Right lobe of liver (tissue), 6 donors: ENCODE measurements around the gene CNGB1. TPM values are rescaled to one million over a fixed set of nuclear protein-coding genes. Genes with fewer than 3 reads are reported as not detected.

Experiments used
- ATAC-seq, 4 donors: fragments of 200-7000 bp; cut with Tn5 transposase; one replicate each; pipeline ENCODE4 v1.9.1; 2020; ENCODE audit warnings: mild to moderate bottlenecking in 4 of 4, moderate library complexity in 4 of 4
- DNase-seq, 3 donors: peaks; one replicate each; pipeline ENCODE4 v3.0.0-alpha.2; 2020
- H3K27ac ChIP-seq, 3 donors: fragments of 200-600 bp; one replicate each; pipeline ENCODE4 v1.8.0; 2022
- H3K27me3 ChIP-seq, 2 donors: fragments of 200-600 bp; one replicate each; pipeline ENCODE4 v1.8.0; 2022
- H3K36me3 ChIP-seq, 4 donors: fragments of 200-600 bp; sonication (generic) in 1 of 4; one replicate each; pipeline versions ENCODE4 v1.5.1 to v1.8.0; 2017 to 2022; ENCODE audit warnings: control low read depth in 1 of 4
- H3K4me1 ChIP-seq, 4 donors: fragments of 200-600 bp; sonication (generic) in 1 of 4; one replicate each; pipeline versions ENCODE4 v1.5.1 to v1.8.0; 2017 to 2022; ENCODE audit warnings: control low read depth in 1 of 4
- H3K4me3 ChIP-seq, 3 donors: fragments of 200-600 bp; one replicate each; pipeline ENCODE4 v1.8.0; 2022
- H3K9me3 ChIP-seq, 4 donors: fragments of 200-600 bp; sonication (generic) in 1 of 4; one replicate each; pipeline versions ENCODE4 v1.5.1 to v1.8.0; 2017 to 2022; ENCODE audit warnings: control low read depth in 1 of 4
- CTCF ChIP-seq, 4 donors: fragments of 200-600 bp in 3 of 4; fragments of 450-650 bp in 1 of 4; IDR thresholded peaks; one replicate each; pipeline versions ENCODE4 v1.5.1 to v1.8.0; 2016 to 2022; ENCODE audit warnings: antibody characterized with exemption in 4 of 4, mild to moderate bottlenecking in 2 of 4
- POLR2A ChIP-seq: fragments of 450-650 bp; IDR thresholded peaks from one replicate; pipeline ENCODE4 v1.6.1; 2017; ENCODE audit warnings: antibody characterized with exemption, mild to moderate bottlenecking
- WGBS: methylation state at CpG from one replicate; pipeline ENCODE4 v1.1.6; 2018; ENCODE audit warnings: low coverage, low lambda C conversion rate; ENCODE audit not compliant: insufficient coverage; ENCODE audit errors: missing lambda C conversion rate; 5-methylcytosine and 5-hydroxymethylcytosine counted together
- intact Hi-C, 2 donors: fragments of 100-400 bp; cut with DNase I; formaldehyde crosslinking; loops; one replicate each; pipeline versions ENCODE4 v1.11.2 to v1.14.1; 2022
- total RNA-seq, 6 experiments: library from RNA; depleted of rRNA in 2 of 6; stranded (reverse); fragments of >200 nt in 2 of 6; fragmentation: NEBNext Ultra II Directional in 3 of 6; extraction: Animal tissue kit (Norgen Biotek cat#: 25700) in 3 of 6; gene quantifications; one replicate each; pipeline versions ENCODE4 v1.1.0 to v1.2.4, GENCODE V29; 2016 to 2023
- donor health status: DM: no; HTN: yes; CAD: no.
- donor health status: DM: no; HTN: no; CAD: no.
- donor health status: DM: no; HTN: no; CAD: no.
- donor health status: DM: no; HTN: yes; CAD: no.
- donor health status: DM: no; HTN: yes; CAD: no.

CNGB1 gene
- total RNA-seq, 6 experiments from 2014 or later, result not detected

- no peaks in the 10 kb centered on the region for H3K4me1 ChIP-seq
- H3K4me3 ChIP-seq, result no peak overlapping the region
- DNase-seq (peak in 2 of 3 donors; percentile 41 to 52), ATAC-seq (peak; percentile 22 to 64 (median 49))
- TF ChIP-seq CTCF (IDR thresholded peaks at IDR 0.05), result no peak
- no peaks in the 10 kb centered on the region for H3K36me3 ChIP-seq
- no peaks in the 10 kb centered on the region for H3K27me3 ChIP-seq
- H3K9me3 ChIP-seq, result no peaks in the 10 kb centered on the region
- 45% methylated on average over 5 of the region's 12 CpGs for WGBS
- no peak overlapping the region for H3K27ac ChIP-seq
- intact Hi-C loops, result no loop called here
These were observed 15.2 kb downstream of the CNGB1 start for GRCh38 chr16:57955572-57956188.

GRCh38 chr16:57953857-57954256, 17.1 kb downstream of the CNGB1 start:
- no peak for TF ChIP-seq POLR2A
- TF ChIP-seq CTCF (IDR thresholded peaks at IDR 0.05), result no peak
- Histone ChIP-seq H3K4me1 (no peaks in the 10 kb centered on the region), H3K36me3 (no peaks in the 10 kb centered on the region), H3K27ac (no peak overlapping the region), H3K4me3 (no peak overlapping the region), H3K27me3 (no peaks in the 10 kb centered on the region), H3K9me3 (no peaks in the 10 kb centered on the region)
- intact Hi-C loops, result no loop called here
- no peak for ATAC-seq
- no peak for DNase-seq
- 86% methylated on average over 1 of the region's 1 CpG for WGBS

GRCh38 chr16:57952909-57953308, 18.0 kb downstream of the CNGB1 start:
- TF ChIP-seq CTCF (IDR thresholded peaks at IDR 0.05), result no peak
- TF ChIP-seq POLR2A, result no peak
- 18% methylated on average over 6 of the region's 9 CpGs for WGBS
- peak in 2 of 3 donors; percentile 67 for DNase-seq
- H3K27me3 ChIP-seq, result no peaks in the 10 kb centered on the region
- H3K27ac ChIP-seq, result no peak overlapping the region
- H3K9me3 ChIP-seq, result no peaks in the 10 kb centered on the region
- intact Hi-C loops, result no loop called here
- ATAC-seq, result peak; percentile 38 to 93 (median 68)
- H3K4me3 ChIP-seq, result no peak overlapping the region
- H3K36me3 ChIP-seq, result no peaks in the 10 kb centered on the region
- H3K4me1 ChIP-seq, result no peaks in the 10 kb centered on the region

- ATAC-seq (no peak), DNase-seq (peak in 1 of 3 donors; percentile 0)
- H3K4me3 ChIP-seq, result no peak overlapping the region
- H3K36me3 ChIP-seq, result no peaks in the 10 kb centered on the region
- 66% methylated on average over 4 of the region's 7 CpGs for WGBS
- no peaks in the 10 kb centered on the region for H3K4me1 ChIP-seq
- intact Hi-C loops, result no loop called here
- TF ChIP-seq CTCF (IDR thresholded peaks at IDR 0.05) (no peak), POLR2A (no peak)
- no peaks in the 10 kb centered on the region for H3K9me3 ChIP-seq
- H3K27me3 ChIP-seq, result no peaks in the 10 kb centered on the region
- H3K27ac ChIP-seq, result no peak overlapping the region
These were observed 19.5 kb downstream of the CNGB1 start for GRCh38 chr16:57951204-57951960.
